ENCODE measurements around the gene RAB34. TPM values are rescaled to one million over a fixed set of nuclear protein-coding genes. Genes with fewer than 3 reads are reported as not detected.

RAB34 gene
- total and polyA plus RNA-seq, 9 of the 15 experiments (the other 6 are each of a cell fraction or from before 2014, with no cell fraction given), result 0.07 to 3.8 (median 0.46) TPM; not detected in 1

GRCh38 chr17:28744104-28744971 is 26.7 kb upstream of the RAB34 start (continued):
- TF ChIP-seq STAT6 (CRISPR knock-in tag; IDR thresholded peaks at IDR 0.05) (no peak), SREBF1 (IDR thresholded peaks at IDR 0.05; ENCODE audit: borderline replicate concordance, low read depth, low read length) (no peak), CSDE1 (IDR thresholded peaks at IDR 0.05) (no peak), POLR3G (IDR thresholded peaks at IDR 0.05; ENCODE audit: extremely low read depth, insufficient read length, insufficient replicate concordance) (no peak), ZNF277 (CRISPR knock-in tag; IDR thresholded peaks at IDR 0.05; ENCODE audit: borderline replicate concordance) (no peak), TFAM (CRISPR knock-in tag; conservative IDR thresholded peaks at IDR 0.05) (no peak), CBFA2T3 (IDR thresholded peaks at IDR 0.05) (no peak), ZC3H11A (IDR thresholded peaks at IDR 0.05; ENCODE audit: low read depth, low read length) (no peak), FOXM1 (IDR thresholded peaks at IDR 0.05; ENCODE audit: low read depth) (no peak), FOXM1 (CRISPR knock-in tag; IDR thresholded peaks at IDR 0.05; ENCODE audit: low read depth) (no peak), ZNF23 (CRISPR knock-in tag; IDR thresholded peaks at IDR 0.05) (no peak), ZNF717 (CRISPR knock-in tag; IDR thresholded peaks at IDR 0.05) (no peak), TARDBP (IDR thresholded peaks at IDR 0.05) (peak; percentile 92), MIER1 (IDR thresholded peaks at IDR 0.05; ENCODE audit: low read depth) (no peak), ZNF41 (CRISPR knock-in tag; conservative IDR thresholded peaks at IDR 0.05) (peak; percentile 74), CTCF (IDR thresholded peaks at IDR 0.05 in 2 of 3, conservative IDR thresholded peaks at IDR 0.05 in 1 of 3; ENCODE audit: insufficient read depth in 2 of 3, low read depth in 1 of 3, low read length in 3 of 3) (0 out of 6 replicates have a peak, but pooled peaks of 1 of the 3 experiments have one; percentile 1), RBM15 (IDR thresholded peaks at IDR 0.05; ENCODE audit: insufficient read depth, low read length) (no peak), ZNF384 (IDR thresholded peaks at IDR 0.05; ENCODE audit: low read depth, low read length) (no peak), CBFB (CRISPR knock-in tag; IDR thresholded peaks at IDR 0.05) (no peak), RFX5 (IDR thresholded peaks at IDR 0.05; ENCODE audit: low read depth, low read length) (no peak), U2AF1 (optimal IDR thresholded peaks at IDR 0.05; ENCODE audit: low read depth, low read length) (no peak), EP400 (IDR thresholded peaks at IDR 0.05) (no peak; the same call in 1 of the 2 replicates), ZNF347 (CRISPR knock-in tag; IDR thresholded peaks at IDR 0.05; ENCODE audit: low read depth) (no peak), HEY1 (CRISPR knock-in tag; IDR thresholded peaks at IDR 0.05; ENCODE audit: borderline replicate concordance) (no peak), ZNF3 (CRISPR knock-in tag; IDR thresholded peaks at IDR 0.05) (no peak)
